ENCODE results near the gene PLCD4.

Gene PLCD4

DNA sequence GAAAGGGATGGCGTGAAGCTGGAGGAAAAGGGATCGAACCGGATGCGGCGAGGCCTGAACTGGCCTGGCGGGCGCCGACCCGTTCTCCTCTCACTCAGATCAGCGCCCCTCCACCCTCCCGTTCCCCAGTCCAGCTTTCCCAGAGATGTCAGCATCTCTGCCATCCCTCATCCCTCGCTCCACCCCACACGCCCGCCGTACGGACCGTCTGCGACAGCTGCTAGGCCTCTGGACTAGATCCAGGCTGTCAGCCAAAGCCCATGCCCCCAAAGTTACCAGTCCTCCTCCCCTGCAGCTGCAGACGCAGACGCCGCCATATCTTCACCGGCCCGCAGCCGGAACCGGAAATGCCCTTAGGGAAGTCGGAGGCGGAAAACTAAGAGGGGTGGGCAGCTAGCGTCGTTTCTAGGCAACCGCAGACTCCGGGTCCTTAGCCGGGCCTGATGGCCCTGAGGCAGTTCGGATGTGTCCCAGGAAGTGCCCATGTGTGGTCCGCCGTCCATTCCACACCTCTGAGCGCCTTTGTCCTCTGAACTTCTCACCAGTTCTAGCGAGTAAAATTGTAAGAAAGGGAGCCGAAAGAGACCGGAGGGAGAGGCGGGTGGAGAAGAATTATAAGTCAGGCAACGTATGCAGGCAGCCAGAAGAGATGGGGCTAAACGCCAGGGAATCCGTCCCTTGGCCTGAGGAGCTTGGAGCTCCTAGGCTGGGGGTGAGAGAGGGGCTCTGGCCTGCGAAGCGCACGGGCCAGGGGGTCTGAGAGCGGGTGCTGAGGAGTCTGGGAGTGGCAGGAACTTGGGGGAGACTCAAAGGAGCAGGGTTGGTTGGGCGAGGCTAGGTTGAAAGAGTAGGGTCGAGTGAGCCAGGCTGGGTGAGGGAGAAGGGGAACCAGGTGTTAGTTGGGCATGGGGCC is 64.2 kb downstream of the PLCD4 start, which contains the start of the genes RNF25 and STK36:
TSS of gene RNF25 (minus strand) at position 349 of the 913 bp plus-strand sequence. CDS start at position 317, 32 bp downstream.
TSS of gene STK36 (plus strand) at position 433 of the 913 bp plus-strand sequence. CDS start 744 bp downstream, outside the sequence.
- DNase-seq: peak; percentile 90

DNA sequence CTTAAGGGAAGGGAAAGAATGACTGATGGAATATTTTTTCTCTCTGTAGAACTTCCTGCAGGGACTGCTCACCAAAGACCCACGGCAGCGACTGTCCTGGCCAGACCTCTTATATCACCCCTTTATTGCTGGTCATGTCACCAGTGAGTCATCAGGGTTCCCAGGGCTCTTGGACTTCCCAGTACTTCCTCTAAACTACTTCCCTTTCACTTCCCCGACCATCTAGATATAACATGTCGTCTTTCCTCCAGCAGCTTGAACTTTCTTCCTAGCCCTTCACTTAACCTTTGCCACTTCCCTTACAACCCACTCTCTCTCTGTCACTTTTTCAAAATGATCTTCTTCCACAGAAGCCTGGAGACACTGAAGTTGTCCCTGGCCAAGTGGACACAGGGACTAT is 71.4 kb downstream of the PLCD4 start:
- DNase-seq: peak; percentile 42

DNA sequence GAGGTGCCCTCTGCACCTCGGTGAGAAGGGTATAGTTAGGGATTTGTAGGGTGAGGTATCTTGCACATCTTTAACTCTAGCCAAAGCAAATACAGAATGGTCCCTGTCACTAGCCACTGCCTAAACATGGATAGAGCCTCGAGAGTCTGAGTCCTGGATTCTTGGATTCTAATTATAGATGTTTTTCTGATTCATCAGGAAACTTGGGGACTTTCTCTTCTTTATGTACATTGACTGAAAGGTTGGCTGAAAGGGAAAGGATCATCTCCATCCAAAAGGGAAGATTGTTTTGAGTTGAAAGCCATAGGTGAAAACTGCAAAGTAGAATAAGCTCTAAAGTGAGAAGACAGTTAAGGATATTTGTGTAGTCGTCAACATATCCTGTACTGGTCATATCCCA is 72.4 kb downstream of the PLCD4 start:
- DNase-seq: no peak

All from OCI-M1 (cell line).